GM19468 (cell line): Measurements from ENCODE around the gene ASPM.

Source experiments
- ATAC-seq: cut with Tn5 transposase; IDR thresholded peaks from one replicate; pipeline ENCODE4 v1.9.1; 2021; ENCODE audit warnings: mild to moderate bottlenecking, moderate library complexity, moderate number of reproducible peaks; ENCODE audit not compliant: unreplicated experiment; ENCODE audit errors: extremely low read depth

The ASPM gene

GRCh38 chr1:197146101-197147095, at the start of gene ASPM:
Gene ASPM (minus strand): TSS chr1:197146669. CDS start chr1:197146437, 232 bp downstream.
- peak; percentile 98 for ATAC-seq

GRCh38 chr1:197195100-197195499, 48.6 kb upstream of the ASPM start:
- no peak for ATAC-seq

GRCh38 chr1:197184190-197184589, 37.7 kb upstream of the ASPM start:
- no peak for ATAC-seq

GRCh38 chr1:197183195-197183748, 36.8 kb upstream of the ASPM start:
- no peak for ATAC-seq

- ATAC-seq: no peak
Observed at GRCh38 chr1:197182716-197183115, 36.2 kb upstream of the ASPM start.

GRCh38 chr1:197181982-197182381, 35.5 kb upstream of the ASPM start:
- ATAC-seq: peak; percentile 71

- peak; percentile 40 for ATAC-seq
Observed at GRCh38 chr1:197180252-197180878, 33.9 kb upstream of the ASPM start.

GRCh38 chr1:197178998-197179397, 32.5 kb upstream of the ASPM start:
- ATAC-seq: peak; percentile 31

- ATAC-seq: no peak
Observed at GRCh38 chr1:197174818-197175217, 28.3 kb upstream of the ASPM start.

GRCh38 chr1:197173571-197174507, 27.4 kb upstream of the ASPM start:
- ATAC-seq: no peak

- no peak for ATAC-seq
Observed at GRCh38 chr1:197171531-197171930, 25.1 kb upstream of the ASPM start.

- no peak for ATAC-seq
Observed at GRCh38 chr1:197170538-197170937, 24.1 kb upstream of the ASPM start.

- no peak for ATAC-seq
Observed at GRCh38 chr1:197159461-197159860, 13.0 kb upstream of the ASPM start.

- ATAC-seq: no peak
Observed at GRCh38 chr1:197156692-197157091, 10.2 kb upstream of the ASPM start.

- no peak for ATAC-seq
Observed at GRCh38 chr1:197152662-197153061, 6.2 kb upstream of the ASPM start.

GRCh38 chr1:197151185-197151584, 4.7 kb upstream of the ASPM start:
- ATAC-seq: no peak

GRCh38 chr1:197150336-197151005, 4.0 kb upstream of the ASPM start:
- no peak for ATAC-seq

- ATAC-seq: no peak
Observed at GRCh38 chr1:197149340-197149739, 2.9 kb upstream of the ASPM start.

- ATAC-seq: no peak
Observed at GRCh38 chr1:197145446-197146024, 934 bp downstream of the ASPM start.
